HG02571 (cell line): ENCODE results near the gene GPHN.

Experiments used
- ATAC-seq: cut with Tn5 transposase; IDR thresholded peaks from one replicate; pipeline ENCODE4 v1.9.1; 2021; ENCODE audit warnings: mild to moderate bottlenecking, moderate library complexity; ENCODE audit not compliant: unreplicated experiment

The GPHN gene

GRCh38 chr14:67133595-67134441 lies 625.9 kb downstream of the GPHN start:
- no peak for ATAC-seq

DNA sequence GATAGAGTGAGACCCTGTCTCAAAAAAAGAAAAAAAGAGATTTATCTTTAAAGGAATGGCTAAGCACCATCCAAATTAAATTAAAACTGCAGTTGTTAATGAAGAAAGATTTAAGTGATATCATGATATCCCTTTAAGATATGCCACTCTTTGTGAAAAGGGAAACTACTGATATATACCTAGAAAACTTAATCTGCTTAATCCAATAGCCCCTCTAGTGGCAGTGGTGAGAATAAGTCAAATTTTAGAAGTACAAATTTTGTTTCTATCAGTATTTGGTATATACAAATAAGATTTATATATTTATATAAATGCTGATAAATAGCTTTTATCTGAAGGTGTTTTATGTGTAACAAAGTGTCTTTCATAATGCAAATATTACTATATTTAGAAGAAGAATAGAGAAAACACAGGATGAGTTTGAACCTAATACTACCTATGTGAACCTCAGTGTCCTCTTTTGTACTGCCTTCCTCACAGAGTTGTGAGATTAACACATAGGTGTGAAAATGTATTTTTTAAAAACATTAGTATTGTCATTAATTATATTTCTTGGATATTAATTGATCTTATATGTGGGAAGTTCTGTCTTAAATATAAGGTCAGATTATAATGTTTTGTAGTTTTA lies 629.9 kb downstream of the GPHN start:
- no peak for ATAC-seq

GRCh38 chr14:67140556-67140955 lies 632.6 kb downstream of the GPHN start:
- no peak for ATAC-seq

GRCh38 chr14:67141146-67141900 lies 633.4 kb downstream of the GPHN start:
- no peak for ATAC-seq

DNA sequence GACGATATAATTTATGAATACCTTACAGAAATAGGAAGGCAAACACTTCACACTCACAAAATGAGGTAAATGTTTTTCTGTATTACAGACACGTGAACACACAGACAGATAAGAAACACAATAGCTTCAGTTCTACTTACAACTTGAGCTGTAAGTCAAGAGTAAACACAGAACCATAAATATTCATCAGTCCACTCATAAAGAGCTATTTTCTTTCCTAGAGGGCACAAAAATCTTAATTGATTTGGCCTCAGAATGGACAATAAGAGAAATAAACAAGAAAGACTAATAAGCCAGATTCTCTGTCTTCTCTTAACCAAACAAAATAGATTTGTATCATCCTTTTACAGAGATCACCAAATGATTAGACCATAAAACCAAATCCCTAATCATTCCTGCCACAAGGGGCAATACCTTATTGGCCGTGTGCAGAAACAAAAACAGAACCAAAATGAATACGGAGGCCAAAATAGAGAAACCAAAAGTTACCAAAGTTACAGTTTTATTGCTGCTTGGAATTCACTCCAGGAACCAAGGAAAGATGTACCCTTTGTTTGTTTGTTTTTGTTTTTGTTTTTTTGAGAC lies 643.2 kb downstream of the GPHN start:
- no peak for ATAC-seq

GRCh38 chr14:67158566-67158965 lies 650.6 kb downstream of the GPHN start:
- ATAC-seq: no peak

DNA sequence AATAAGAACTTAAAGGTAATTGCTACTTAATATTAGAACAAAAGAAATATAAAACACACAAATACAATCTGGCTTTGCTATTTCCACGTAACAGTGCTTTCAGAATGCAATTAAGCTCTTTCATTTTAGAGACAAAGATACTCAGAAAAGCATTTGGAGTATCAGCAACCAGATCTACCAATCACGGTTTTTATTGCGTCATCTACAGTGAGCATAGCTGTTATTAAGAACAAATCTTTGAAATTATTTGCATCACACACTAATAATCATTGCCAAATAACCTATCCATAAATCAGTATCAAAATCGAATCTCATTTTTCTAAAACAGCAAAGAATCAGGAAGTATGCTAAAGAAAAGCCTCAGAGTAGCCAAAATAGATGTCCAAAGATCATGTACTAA lies 654.4 kb downstream of the GPHN start:
- no peak for ATAC-seq

DNA sequence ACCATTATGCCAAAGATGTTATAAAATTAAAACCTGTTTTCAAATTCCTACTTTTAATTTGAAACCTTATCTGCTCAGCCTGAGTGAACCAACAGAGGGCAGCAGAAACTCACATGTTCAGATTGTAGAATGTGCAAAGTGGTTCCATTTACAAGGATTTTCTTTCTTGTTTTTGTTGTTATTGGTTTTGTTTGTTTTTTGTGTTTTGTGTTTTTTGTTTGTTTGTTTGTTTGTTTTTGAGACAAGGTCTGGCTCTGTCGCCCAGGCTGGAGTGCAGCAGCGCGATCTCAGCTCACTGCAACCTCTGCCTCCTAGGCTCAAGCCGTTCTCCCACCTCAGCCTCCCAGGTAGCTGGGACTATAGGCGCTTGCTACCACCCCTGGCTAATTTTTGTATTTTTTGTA lies 658.5 kb downstream of the GPHN start:
- ATAC-seq: no peak

GRCh38 chr14:67167420-67168109 lies 659.6 kb downstream of the GPHN start:
- no peak for ATAC-seq

DNA sequence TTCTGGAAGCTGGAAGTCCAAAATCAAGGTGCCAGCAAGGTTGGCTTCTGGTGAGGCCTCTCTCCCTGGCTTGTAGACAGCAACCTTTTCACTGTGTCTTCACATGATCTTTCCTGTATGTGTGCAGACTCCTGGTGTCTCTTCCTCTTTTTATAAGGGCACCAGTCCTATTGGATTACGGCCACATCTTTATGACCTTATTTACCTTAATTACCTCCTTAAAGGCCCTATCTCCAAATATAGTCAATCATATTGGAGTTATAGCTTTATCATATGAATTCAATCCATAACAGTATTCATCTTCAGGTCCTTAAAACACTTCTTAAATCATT lies 660.1 kb downstream of the GPHN start:
- no peak for ATAC-seq

- no peak for ATAC-seq
These were observed 662.7 kb downstream of the GPHN start for GRCh38 chr14:67170660-67171059.

DNA sequence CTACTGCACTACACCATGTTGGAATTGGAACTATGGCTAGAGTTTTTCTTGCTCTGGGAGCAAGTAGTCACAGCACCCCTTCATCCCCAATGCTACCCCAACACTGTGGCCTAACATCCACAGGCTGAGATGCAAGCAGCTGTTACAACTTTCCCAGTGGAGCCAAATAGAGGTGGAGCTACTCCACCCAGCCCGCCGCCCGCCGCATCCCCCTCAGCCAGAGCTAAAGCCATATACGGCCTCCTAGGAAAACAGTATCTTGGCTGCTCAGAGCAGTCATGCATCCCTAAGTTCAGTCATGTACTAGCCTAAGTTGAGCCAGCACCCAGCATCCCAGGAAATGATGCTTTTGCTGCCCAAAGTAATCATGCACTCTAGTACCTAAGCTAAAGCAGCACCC lies 664.1 kb downstream of the GPHN start:
- no peak for ATAC-seq

GRCh38 chr14:67172520-67172919 lies 664.6 kb downstream of the GPHN start:
- no peak for ATAC-seq

DNA sequence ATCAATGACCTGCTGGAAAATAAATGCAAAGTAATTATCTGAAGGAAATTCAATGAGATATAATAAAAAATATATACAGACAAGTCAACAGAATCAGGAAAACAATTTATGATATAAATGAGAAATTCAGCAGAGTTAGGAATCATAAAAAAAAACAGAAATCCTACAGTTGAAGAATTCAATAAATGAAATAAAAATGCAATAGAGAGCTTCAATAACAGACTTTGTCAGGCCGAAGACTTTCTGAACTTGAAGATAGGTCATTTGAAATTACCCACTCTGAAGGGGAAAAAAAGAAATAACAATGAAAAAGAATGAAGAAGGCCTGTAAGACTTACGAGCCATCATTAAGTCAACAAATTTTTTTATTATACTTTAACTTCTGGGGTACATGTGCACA lies 665.8 kb downstream of the GPHN start:
- ATAC-seq: no peak

- no peak for ATAC-seq
These were observed 678.3 kb downstream of the GPHN start for GRCh38 chr14:67186172-67186768.

DNA sequence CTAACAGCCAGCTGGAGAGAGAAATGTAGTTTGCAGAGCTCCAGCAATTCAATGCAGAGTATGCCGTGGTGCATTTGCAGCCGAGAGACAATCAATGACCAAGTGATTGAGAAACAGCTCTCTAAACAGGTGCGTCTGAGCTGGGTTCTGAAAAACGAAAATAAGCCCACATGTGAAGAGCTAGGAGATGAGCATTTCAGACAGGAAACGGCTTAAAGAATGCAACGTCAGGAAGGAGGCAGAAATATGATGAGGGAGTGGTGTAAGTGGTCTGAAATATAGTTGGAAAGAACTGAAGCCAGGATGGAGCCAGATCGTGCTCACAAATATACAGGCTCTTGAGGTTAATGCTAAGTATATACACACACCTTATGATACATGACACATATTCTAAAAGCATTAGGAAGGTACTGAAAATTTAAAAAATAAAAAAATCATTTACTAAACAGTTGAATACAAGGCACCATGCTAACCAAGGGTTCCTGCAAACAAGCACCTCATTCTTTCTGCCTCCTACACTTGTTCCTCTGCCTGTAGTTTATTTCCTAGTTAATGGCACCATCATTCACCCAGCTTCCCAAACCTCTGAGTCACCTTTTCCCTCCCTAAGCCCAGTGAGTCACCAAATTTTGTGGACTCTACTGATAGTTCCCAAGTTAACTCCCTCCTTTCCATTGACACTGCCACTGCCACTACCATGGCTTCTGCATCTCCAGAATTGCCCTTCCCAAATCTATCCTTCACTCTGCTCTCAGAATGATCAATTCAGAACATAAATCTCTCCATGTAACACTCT lies 679.0 kb downstream of the GPHN start:
- no peak for ATAC-seq

DNA sequence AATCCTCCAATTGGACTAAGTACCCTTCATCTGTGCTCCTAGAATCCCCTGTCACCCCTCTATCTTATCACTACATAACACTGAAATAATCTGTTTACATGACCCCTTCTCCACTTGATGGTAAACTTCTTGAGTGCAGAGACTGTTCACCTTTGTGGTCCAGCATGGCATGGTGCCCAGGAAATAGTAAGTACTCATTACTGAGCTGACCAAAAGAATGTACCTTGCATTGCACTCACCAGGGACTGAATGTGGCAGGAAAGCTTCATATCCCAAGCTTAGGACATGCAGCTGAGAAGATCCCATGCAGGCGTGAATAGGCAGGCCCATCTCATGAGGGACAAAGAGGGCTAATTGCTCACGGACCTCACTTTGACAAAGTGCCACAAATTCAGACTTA lies 679.9 kb downstream of the GPHN start:
- no peak for ATAC-seq

DNA sequence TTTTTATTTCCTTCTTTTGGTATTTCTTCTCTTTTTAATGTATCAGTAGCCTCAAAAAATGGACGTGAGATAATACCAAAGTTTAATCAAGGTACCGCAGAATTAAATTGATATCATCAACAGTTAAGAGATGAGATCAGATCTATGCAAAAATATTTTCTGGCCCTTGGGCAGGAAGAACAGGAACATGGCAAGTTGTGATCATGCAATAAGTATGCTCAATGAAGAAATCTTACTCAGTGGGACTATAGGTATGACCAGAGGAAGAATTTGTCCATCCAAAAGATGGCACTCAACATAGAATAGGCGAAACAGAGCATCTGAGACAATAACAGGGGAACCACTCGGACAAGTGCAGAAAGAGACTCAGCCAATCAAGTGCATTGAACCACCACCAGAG lies 680.4 kb downstream of the GPHN start:
- ATAC-seq: no peak

- no peak for ATAC-seq
These were observed 683.9 kb downstream of the GPHN start for GRCh38 chr14:67191768-67192290.

- ATAC-seq: no peak
These were observed 684.4 kb downstream of the GPHN start for GRCh38 chr14:67192366-67192765.
